ENCODE results near the gene CHD1. TPM values are rescaled to one million over a fixed set of nuclear protein-coding genes. Genes with fewer than 3 reads are reported as not detected.

The CHD1 gene
- total RNA-seq, 4 donors from 2014 or later: 27.4 to 149 (median 63.6) TPM

DNA sequence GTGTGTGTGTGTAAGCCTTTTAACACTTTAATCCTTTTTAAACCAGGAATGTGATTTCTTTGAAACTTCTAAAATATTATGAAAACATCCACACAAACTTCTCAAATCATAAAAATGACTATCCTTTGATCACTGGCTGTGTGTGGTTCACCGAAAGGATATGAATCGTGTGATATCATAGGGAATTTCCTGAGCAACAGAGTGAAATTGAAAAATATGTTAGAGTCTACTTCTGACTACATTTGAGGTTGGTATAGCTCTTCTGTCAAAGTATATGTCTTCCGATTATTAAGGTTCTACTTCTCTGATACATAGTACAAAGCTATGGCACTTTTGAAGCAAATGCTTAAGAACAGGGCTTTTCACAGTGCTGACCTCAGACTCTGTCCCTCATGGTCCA is 115.1 kb downstream of the CHD1 start:
- Histone ChIP-seq H3K27me3 (no peaks in the 10 kb centered on the region), H3K4me3 (no peak overlapping the region), H3K4me1 (no peaks in the 10 kb centered on the region), H3K9me3 (no peaks in the 10 kb centered on the region), H3K36me3 (no peaks in the 10 kb centered on the region), H3K27ac (no peak overlapping the region)
- intact Hi-C loops (cut with DNase I; ENCODE audit: low total_unique reads): no loop called here
- no peak for DNase-seq
- no peak for TF ChIP-seq POLR2A (IDR thresholded peaks at IDR 0.05)
- TF ChIP-seq, protein P1, sequence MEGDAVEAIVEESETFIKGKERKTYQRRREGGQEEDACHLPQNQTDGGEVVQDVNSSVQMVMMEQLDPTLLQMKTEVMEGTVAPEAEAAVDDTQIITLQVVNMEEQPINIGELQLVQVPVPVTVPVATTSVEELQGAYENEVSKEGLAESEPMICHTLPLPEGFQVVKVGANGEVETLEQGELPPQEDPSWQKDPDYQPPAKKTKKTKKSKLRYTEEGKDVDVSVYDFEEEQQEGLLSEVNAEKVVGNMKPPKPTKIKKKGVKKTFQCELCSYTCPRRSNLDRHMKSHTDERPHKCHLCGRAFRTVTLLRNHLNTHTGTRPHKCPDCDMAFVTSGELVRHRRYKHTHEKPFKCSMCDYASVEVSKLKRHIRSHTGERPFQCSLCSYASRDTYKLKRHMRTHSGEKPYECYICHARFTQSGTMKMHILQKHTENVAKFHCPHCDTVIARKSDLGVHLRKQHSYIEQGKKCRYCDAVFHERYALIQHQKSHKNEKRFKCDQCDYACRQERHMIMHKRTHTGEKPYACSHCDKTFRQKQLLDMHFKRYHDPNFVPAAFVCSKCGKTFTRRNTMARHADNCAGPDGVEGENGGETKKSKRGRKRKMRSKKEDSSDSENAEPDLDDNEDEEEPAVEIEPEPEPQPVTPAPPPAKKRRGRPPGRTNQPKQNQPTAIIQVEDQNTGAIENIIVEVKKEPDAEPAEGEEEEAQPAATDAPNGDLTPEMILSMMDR (IDR thresholded peaks at IDR 0.05): no peak

GRCh38 chr5:98810206-98810605 is 118.6 kb downstream of the CHD1 start:
- Histone ChIP-seq H3K36me3 (no peaks in the 10 kb centered on the region), H3K27me3 (no peaks in the 10 kb centered on the region), H3K9me3 (peaks cover 0 to 3% of the 10 kb centered on the region in 2 donors), H3K4me1 (no peaks in the 10 kb centered on the region), H3K27ac (no peak overlapping the region), H3K4me3 (no peak overlapping the region)
- no peak for TF ChIP-seq POLR2A (IDR thresholded peaks at IDR 0.05)
- TF ChIP-seq, protein P1 (IDR thresholded peaks at IDR 0.05): no peak
- DNase-seq: no peak
- intact Hi-C loops (cut with DNase I; ENCODE audit: low total_unique reads): no loop called here

DNA sequence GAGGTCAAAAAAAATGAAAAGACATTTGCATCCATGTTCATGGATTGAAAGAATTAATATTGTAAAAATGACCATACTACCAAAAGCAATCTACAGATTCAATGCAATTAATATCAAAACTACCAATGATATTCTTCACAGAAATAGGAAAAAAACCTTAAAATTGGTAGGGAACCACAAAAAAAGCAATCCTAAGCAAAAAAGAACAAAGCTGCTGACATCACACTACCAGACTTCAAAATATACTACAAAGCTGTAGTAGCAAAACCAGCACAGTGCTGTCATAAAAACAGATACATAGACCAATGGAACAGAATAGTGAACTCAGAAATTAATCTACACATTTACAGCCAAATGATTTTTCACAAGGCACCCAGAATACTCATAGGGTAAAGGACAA is 121.0 kb downstream of the CHD1 start:
- H3K9me3 ChIP-seq: peaks cover 0 to 5% of the 10 kb centered on the region in 2 donors
- H3K27me3 ChIP-seq: no peaks in the 10 kb centered on the region
- no peak overlapping the region for H3K27ac ChIP-seq
- DNase-seq: no peak
- H3K4me3 ChIP-seq: no peak overlapping the region
- intact Hi-C loops (cut with DNase I; ENCODE audit: low total_unique reads): no loop called here
- TF ChIP-seq, protein P1 (IDR thresholded peaks at IDR 0.05): no peak
- no peak for TF ChIP-seq POLR2A (IDR thresholded peaks at IDR 0.05)
- H3K4me1 ChIP-seq: no peaks in the 10 kb centered on the region
- no peaks in the 10 kb centered on the region for H3K36me3 ChIP-seq

GRCh38 chr5:98805070-98805469 is 123.7 kb downstream of the CHD1 start:
- H3K27ac ChIP-seq: no peak overlapping the region
- intact Hi-C loops (cut with DNase I; ENCODE audit: low total_unique reads): no loop called here
- H3K4me1 ChIP-seq: no peaks in the 10 kb centered on the region
- DNase-seq: no peak
- TF ChIP-seq, protein P1 (IDR thresholded peaks at IDR 0.05): no peak
- H3K27me3 ChIP-seq: no peaks in the 10 kb centered on the region
- H3K4me3 ChIP-seq: no peak overlapping the region
- H3K9me3 ChIP-seq: peaks cover 0 to 5% of the 10 kb centered on the region in 2 donors
- no peaks in the 10 kb centered on the region for H3K36me3 ChIP-seq

DNA sequence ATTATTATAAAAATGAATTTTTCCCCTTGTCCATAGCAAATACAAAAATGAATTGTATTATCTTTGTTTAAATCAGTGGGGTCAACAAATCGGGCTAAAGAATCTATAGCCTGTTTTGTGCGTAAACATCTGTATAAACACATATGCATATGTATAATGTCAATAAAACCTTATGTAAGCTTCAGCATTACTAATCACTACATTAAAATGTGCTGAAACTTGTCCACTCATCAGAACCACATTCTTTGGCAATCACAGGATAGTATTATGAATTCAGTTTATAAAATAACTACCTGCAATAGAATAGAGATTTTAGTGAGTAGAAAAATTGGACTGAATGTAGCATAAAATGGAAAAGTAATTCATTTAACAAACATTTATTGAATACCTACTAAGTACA is 124.7 kb downstream of the CHD1 start:
- Histone ChIP-seq H3K36me3 (no peaks in the 10 kb centered on the region), H3K27me3 (no peaks in the 10 kb centered on the region), H3K4me3 (no peak overlapping the region), H3K9me3 (peaks cover 0 to 5% of the 10 kb centered on the region in 2 donors), H3K4me1 (no peaks in the 10 kb centered on the region), H3K27ac (no peak overlapping the region)
- intact Hi-C loops (cut with DNase I; ENCODE audit: low total_unique reads): no loop called here
- no peak for TF ChIP-seq POLR2A (IDR thresholded peaks at IDR 0.05)
- TF ChIP-seq, protein P1 (IDR thresholded peaks at IDR 0.05): no peak
- DNase-seq: no peak

Small RNA genes lying within 50 kb of the gene (small RNA-seq; reads per million reads assigned to genes)
- gene RF00019: not detected
- not detected for gene RNU6-402P

Other genes with a start within 250 kb of the CHD1 start
- 10 to 100 TPM in 2 of 4 donors, 1 to 10 TPM in 2; 2.8 to 22.3 (median 12.9) TPM for gene RGMB, start 155.3 kb downstream of the CHD1 start, total RNA-seq

Measured in uterus (tissue), 4 donors.